K562 (cell line): Measurements from ENCODE around the gene UNC13A. TPM values are rescaled to one million over a fixed set of nuclear protein-coding genes. Genes with fewer than 3 reads are reported as not detected.

Experiments used
- ATAC-seq: fragments of 200-7000 bp; cut with Tn5 transposase; 3 replicates; pipeline ENCODE4 v1.9.1; 2020; ENCODE audit warnings: moderate library complexity
- BruUV-seq: library from RNA; stranded (reverse); fragments of 400-500 nt; replicated peaks from 2 replicates; lab custom pipeline; 2021; lab: Mats Ljungman, UMichigan
- CTCF ChIA-PET: fragments of 300-600 bp; formaldehyde crosslinking; extraction: SDS; loops from one replicate; lab custom pipeline; 2021; ENCODE audit warnings: low intra/inter-chr PET ratio; lab: Yijun Ruan, JAX
- POLR2A ChIA-PET: fragments of 300-600, 350-650 bp; sonication (Branson Sonifier 250); formaldehyde crosslinking; extraction: SDS; loops from one replicate; lab custom pipeline; 2021; ENCODE audit warnings: antibody characterized with exemption, inconsistent platforms; lab: Yijun Ruan, JAX
- DNase-seq, 4 experiments: peaks; one replicate each; pipeline versions ENCODE4 v3.0.0 to v3.0.0-alpha.2; 2011 to 2018; ENCODE audit warnings: low spot score in 3 of 4, mixed read lengths in 3 of 4; ENCODE audit errors: extremely low read depth in 1 of 4
- FAIRE-seq: peaks from 2 replicates; lab custom pipeline; 2011; peaks lifted over from hg19 to GRCh38; lab: Jason Lieb, UNC
- H2AFZ ChIP-seq: 2 replicates; pipeline ENCODE4 v1.6.0; 2011; ENCODE audit warnings: low read depth, low read length, control low read depth, inconsistent platforms
- H3K27ac ChIP-seq: fragments of 200-600 bp; 3 replicates; pipeline ENCODE4 v1.8.0; 2011; ENCODE audit warnings: low read depth, mild to moderate bottlenecking, control low read depth, inconsistent platforms, low read length, moderate library complexity, mixed read lengths; ENCODE audit errors: extremely low read depth
- H3K27me3 ChIP-seq, 2 experiments: fragments of 300-600 bp in 1 of 2; 2 replicates in 1 of 2; 3 replicates in 1 of 2; pipeline versions ENCODE4 v1.6.0 to v1.8.0; 2011; ENCODE audit warnings: inconsistent platforms in 2 of 2, low read length in 2 of 2, mild to moderate bottlenecking in 1 of 2, mixed read lengths in 1 of 2, moderate library complexity in 1 of 2; ENCODE audit not compliant: control insufficient read depth in 2 of 2, insufficient read depth in 2 of 2
- H3K36me3 ChIP-seq: fragments of 300-600 bp; 3 replicates; pipeline ENCODE4 v1.8.0; 2011; ENCODE audit warnings: mild to moderate bottlenecking, low read length, inconsistent platforms; ENCODE audit not compliant: control insufficient read depth, insufficient read depth
- H3K4me1 ChIP-seq, 2 experiments: fragments of 200-600 bp in 1 of 2; replicated peaks in 1 of 2; 2 replicates in 1 of 2; 3 replicates in 1 of 2; pipeline versions ENCODE4 v1.5.1 to v1.8.0; 2011; ENCODE audit warnings: inconsistent platforms in 2 of 2, low read length in 2 of 2, mild to moderate bottlenecking in 1 of 2, mixed read lengths in 1 of 2, moderate library complexity in 1 of 2; ENCODE audit not compliant: control insufficient read depth in 2 of 2, insufficient read depth in 2 of 2
- H3K4me2 ChIP-seq: 2 replicates; pipeline ENCODE4 v1.6.1; 2011; ENCODE audit warnings: low read length, control low read depth, inconsistent platforms, mixed read lengths; ENCODE audit not compliant: insufficient read depth
- H3K4me3 ChIP-seq: fragments of 200-600 bp; sonication (generic), shearing (Covaris generic); 2 replicates; pipeline ENCODE4 v1.5.1; 2016; ENCODE audit warnings: control low read depth, inconsistent platforms
- H3K79me2 ChIP-seq: fragments of 200-600 bp; 3 replicates; pipeline ENCODE4 v1.8.0; 2011; ENCODE audit warnings: low read length, inconsistent platforms; ENCODE audit not compliant: control insufficient read depth, insufficient read depth
- H3K9ac ChIP-seq, 2 experiments: 2 replicates each; pipeline versions ENCODE4 v1.6.0 to v1.6.1; 2011; ENCODE audit warnings: low read depth in 2 of 2, low read length in 2 of 2, control low read depth in 1 of 2, inconsistent platforms in 1 of 2, mild to moderate bottlenecking in 1 of 2, mixed read lengths in 1 of 2; ENCODE audit not compliant: insufficient read depth in 1 of 2
- H3K9me1 ChIP-seq: one replicate; pipeline ENCODE4 v1.6.0; 2011; ENCODE audit warnings: inconsistent platforms, mild to moderate bottlenecking, low read length, moderate library complexity; ENCODE audit not compliant: control insufficient read depth, insufficient read depth
- H3K9me3 ChIP-seq: replicated peaks from 2 replicates; pipeline ENCODE4 v1.5.1; 2011; ENCODE audit warnings: low read depth, low read length, inconsistent platforms; ENCODE audit not compliant: control insufficient read depth, insufficient read depth
- H4K20me1 ChIP-seq: replicated peaks from 2 replicates; pipeline ENCODE4 v1.6.1; 2011; ENCODE audit warnings: low read length, inconsistent platforms, mixed read lengths; ENCODE audit not compliant: control insufficient read depth, insufficient read depth
- AFF4 ChIP-seq: sonication (generic); formaldehyde crosslinking; IDR thresholded peaks from 2 replicates; pipeline ENCODE4 v1.8.0; 2023; ENCODE audit warnings: mild to moderate bottlenecking, missing genetic modification reagents
- CREB1 ChIP-seq, 2 experiments: sonication (generic) in 1 of 2; formaldehyde crosslinking in 1 of 2; IDR thresholded peaks; 2 replicates each; pipeline versions ENCODE4 v1.6.1 to v1.8.0; 2012 to 2022; ENCODE audit warnings: inconsistent platforms in 1 of 2, mild to moderate bottlenecking in 1 of 2, missing genetic modification reagents in 1 of 2, moderate library complexity in 1 of 2
- ERF ChIP-seq: fragments of 450-650 bp; formaldehyde crosslinking; IDR thresholded peaks from 2 replicates; pipeline ENCODE4 v1.4.0; 2020; ENCODE audit warnings: mild to moderate bottlenecking, mixed read lengths
- GATAD2A ChIP-seq: fragments of 450-650 bp; IDR thresholded peaks from 2 replicates; pipeline ENCODE4 v1.6.1; 2017
- IRF2 ChIP-seq: sonication (generic); formaldehyde crosslinking; IDR thresholded peaks from 2 replicates; pipeline ENCODE4 v1.8.1; 2022; ENCODE audit warnings: mild to moderate bottlenecking, missing genetic modification reagents
- KDM2B ChIP-seq: fragments of 250-450 bp; sonication (Bioruptor Pico); IDR thresholded peaks from 2 replicates; pipeline ENCODE4 v1.8.0; 2021; ENCODE audit warnings: mild to moderate bottlenecking, moderate library complexity
- MCM7 ChIP-seq, 2 experiments: fragments of 450-650 bp; IDR thresholded peaks; 2 replicates each; pipeline ENCODE4 v1.6.1; 2016 to 2018
- PATZ1 ChIP-seq: fragments of 250-450 bp; sonication (Bioruptor Pico); IDR thresholded peaks from 2 replicates; pipeline ENCODE4 v1.5.0; 2020; ENCODE audit warnings: mild to moderate bottlenecking, borderline replicate concordance
- POLR2H ChIP-seq: IDR thresholded peaks from 2 replicates; pipeline ENCODE4 v1.6.1; 2016; ENCODE audit warnings: missing genetic modification characterization, low read depth, mild to moderate bottlenecking, control low read depth, missing compliant biosample characterization, moderate library complexity
- TBP ChIP-seq: optimal IDR thresholded peaks from 2 replicates; pipeline ENCODE3; 2011; ENCODE audit warnings: low read depth, low read length, improper control_type of control experiment
- TRIM25 ChIP-seq: fragments of 450-650 bp; IDR thresholded peaks from 2 replicates; pipeline ENCODE4 v1.7.0; 2016; ENCODE audit warnings: borderline replicate concordance
- ZNF239 ChIP-seq: fragments of 250-450 bp; sonication (Bioruptor Pico); IDR thresholded peaks from 2 replicates; pipeline ENCODE4 v1.4.0; 2020; ENCODE audit warnings: mild to moderate bottlenecking
- ZNF668 ChIP-seq: fragments of 250-450 bp; sonication (Bioruptor Pico); IDR thresholded peaks from 2 replicates; pipeline ENCODE4 v1.8.0; 2022; ENCODE audit warnings: mild to moderate bottlenecking, inconsistent platforms
- WGBS: fragments of 100-300 bp; shearing (Covaris generic); methylation state at CpG from one replicate; pipeline ENCODE4 v1.1.6; 2016; ENCODE audit warnings: low coverage, mixed read lengths; ENCODE audit not compliant: insufficient coverage; ENCODE audit errors: missing lambda C conversion rate; 5-methylcytosine and 5-hydroxymethylcytosine counted together
- in situ Hi-C: fragments of 300-500 bp; cut with MboI; formaldehyde crosslinking; loops from 4 replicates; pipeline ENCODE4 v1.15.0; 2018; ENCODE audit warnings: inconsistent platforms, mixed read lengths
- intact Hi-C: fragments of 100-400 bp; cut with micrococcal nuclease; formaldehyde crosslinking; loops from 2 replicates; pipeline ENCODE4 v1.14.2; 2022
- polyA plus RNA-seq, 8 experiments: library from polyadenylated mRNA; depleted of rRNA in 4 of 8; stranded (reverse) in 5 of 8; unstranded in 3 of 8; fragments of >200 nt; fragmentation: Nextera tagmentation in 2 of 8; fragmentation: Illumina TruSeq in 1 of 8; extraction: Ambion mirVana in 2 of 8; extraction: Trizol in 1 of 8; gene quantifications; 2 replicates each; pipeline versions ENCODE4 v1.2.1 to v1.2.3, GENCODE V29; 2011 to 2014; ENCODE audit warnings: inconsistent platforms in 1 of 8, missing spikeins in 1 of 8
- total RNA-seq, 7 experiments: library from RNA; depleted of rRNA in 6 of 7; stranded (reverse); fragments of >200 nt in 6 of 7; fragmentation: Illumina TruSeq in 2 of 7; extraction: Trizol in 2 of 7; gene quantifications; 2 replicates each; pipeline versions ENCODE4 v1.2.1 to v1.2.3, GENCODE V29; 2011 to 2021; ENCODE audit warnings: low replicate concordance in 1 of 7

UNC13A gene
- total and polyA plus RNA-seq, 9 of the 15 experiments (the other 6 are each of a cell fraction or from before 2014, with no cell fraction given) = 0.03 to 1.0 (median 0.25) TPM

- H3K79me2 ChIP-seq = no peaks in the 10 kb centered on the region
- peaks cover 5% of the 10 kb centered on the region for H4K20me1 ChIP-seq
- H3K9me1 ChIP-seq = no peaks in the 10 kb centered on the region
- no peaks in the 10 kb centered on the region for H3K36me3 ChIP-seq
- POLR2A ChIA-PET = interaction anchor here (0.6 kb wide), 1 partner anchor 18 kb away, joined by 4 read pairs; no protein-coding TSS in a partner anchor
- FAIRE-seq = no peak
- no peaks in the 10 kb centered on the region for H3K9me3 ChIP-seq
- in situ Hi-C loops (no loop called here), intact Hi-C loops (no loop called here)
- ATAC-seq = peak; percentile 14; the same call in 1 of the 3 replicates
- H2AFZ ChIP-seq = peak overlapping the region; percentile 62
- BruUV-seq = no TSS peak
- peak overlapping the region; percentile 32 for H3K4me2 ChIP-seq
- WGBS = 6% methylated on average over 20 of the region's 20 CpGs
- peaks cover 14 to 46% of the 10 kb centered on the region in 2 experiments for H3K27me3 ChIP-seq
- CTCF ChIA-PET = interaction anchor here (0.7 kb wide), 1 partner anchor 14 kb away, joined by 4 read pairs; no protein-coding TSS in a partner anchor
- DNase-seq = no peak
- no peak overlapping the region for H3K4me3 ChIP-seq
- peak overlapping the region in 1 of 2 experiments; percentile 61; a peak in 1 of 4 replicates for H3K9ac ChIP-seq
- H3K27ac ChIP-seq = no peak overlapping the region
- peaks cover 0 to 25% of the 10 kb centered on the region in 2 experiments; a peak in 3 of 5 replicates for H3K4me1 ChIP-seq
- TF ChIP-seq GATAD2A (no peak), AFF4 (CRISPR knock-in tag) (no peak), TBP (no peak), KDM2B (CRISPR knock-in tag) (no peak), TRIM25 (no peak), POLR2H (no peak), CREB1 (IDR thresholded peaks at IDR 0.05) (peak; percentile 90), CREB1 (CRISPR knock-in tag; IDR thresholded peaks at IDR 0.05) (peak; percentile 50; the same call in 1 of the 2 replicates), ERF (CRISPR knock-in tag) (no peak), MCM7 (IDR thresholded peaks at IDR 0.05) (no peak), ZNF668 (CRISPR knock-in tag) (no peak), IRF2 (CRISPR knock-in tag) (no peak), PATZ1 (CRISPR knock-in tag) (no peak), ZNF239 (no peak)
Measured at GRCh38 chr19:17645339-17645963, 42.7 kb downstream of the UNC13A start.
